GM12878 (cell line): ENCODE measurements around the gene GUCY2D. TPM values are rescaled to one million over a fixed set of nuclear protein-coding genes. Genes with fewer than 3 reads are reported as not detected.

ENCODE experiments used
- ATAC-seq: fragments of 200-7000 bp; cut with Tn5 transposase; 3 replicates; pipeline ENCODE4 v1.9.1; 2020; ENCODE audit warnings: mild to moderate bottlenecking, moderate library complexity
- BruUV-seq: library from RNA; stranded (reverse); fragments of 400-500 nt; replicated peaks from 2 replicates; lab custom pipeline; 2021; lab: Mats Ljungman, UMichigan
- CTCF ChIA-PET: fragments of 300-600 bp; sonication (Branson Sonifier 250); formaldehyde crosslinking; extraction: SDS; loops from one replicate; lab custom pipeline; 2021; ENCODE audit warnings: inconsistent platforms; lab: Yijun Ruan, JAX
- POLR2A ChIA-PET: fragments of 350-600 bp; formaldehyde crosslinking; extraction: SDS; loops from one replicate; lab custom pipeline; 2021; ENCODE audit warnings: inconsistent platforms; lab: Charles Lee
- RAD21 ChIA-PET: fragments of 300-600 bp; sonication (Branson Sonifier 250); formaldehyde crosslinking; loops from one replicate; lab custom pipeline; 2023; ENCODE audit warnings: antibody characterized with exemption; ENCODE audit not compliant: unreplicated experiment; lab: Charles Lee
- SMC1A ChIA-PET: fragments of 300-600 bp; sonication (Branson Sonifier 250); formaldehyde crosslinking; loops from one replicate; lab custom pipeline; 2023; ENCODE audit not compliant: unreplicated experiment, uncharacterized antibody; lab: Charles Lee
- DNase-seq: peaks from one replicate; pipeline ENCODE4 v3.0.0-alpha.2; 2011; ENCODE audit warnings: low read depth, low spot score
- FAIRE-seq: peaks from 3 replicates; lab custom pipeline; 2011; peaks lifted over from hg19 to GRCh38; lab: Jason Lieb, UNC
- H2AFZ ChIP-seq: 2 replicates; pipeline ENCODE4 v1.6.0; 2011; ENCODE audit warnings: low read depth, low read length, control low read depth; ENCODE audit not compliant: control insufficient read depth
- H3K27ac ChIP-seq: 2 replicates; pipeline ENCODE4 v1.5.1; 2011; ENCODE audit warnings: control low read depth; ENCODE audit not compliant: control insufficient read depth, insufficient read depth
- H3K27me3 ChIP-seq, 2 experiments: replicated peaks in 1 of 2; 2 replicates each; pipeline versions ENCODE4 v1.6.0 to v1.6.1; 2011; ENCODE audit warnings: low read length in 1 of 2; ENCODE audit not compliant: control insufficient read depth in 2 of 2, insufficient read depth in 2 of 2
- H3K36me3 ChIP-seq, 2 experiments: 2 replicates each; pipeline ENCODE4 v1.5.1; 2011; ENCODE audit warnings: low read length in 1 of 2; ENCODE audit not compliant: control insufficient read depth in 2 of 2, insufficient read depth in 2 of 2
- H3K4me1 ChIP-seq: 2 replicates; pipeline ENCODE4 v1.6.1; 2011; ENCODE audit warnings: mild to moderate bottlenecking, low read length, moderate library complexity, mixed read lengths; ENCODE audit not compliant: control insufficient read depth, insufficient read depth
- H3K4me2 ChIP-seq: 2 replicates; pipeline ENCODE4 v1.6.0; 2011; ENCODE audit warnings: control low read depth; ENCODE audit not compliant: control insufficient read depth, insufficient read depth
- H3K4me3 ChIP-seq: fragments of 200-600 bp; sonication (generic); 2 replicates; pipeline ENCODE4 v1.5.1; 2016
- H3K79me2 ChIP-seq: 2 replicates; pipeline ENCODE4 v1.6.0; 2011; ENCODE audit warnings: low read length; ENCODE audit not compliant: control insufficient read depth, insufficient read depth
- H3K9ac ChIP-seq: 2 replicates; pipeline ENCODE4 v1.8.0; 2011; ENCODE audit warnings: low read length, control low read depth, mixed read lengths; ENCODE audit not compliant: control insufficient read depth, insufficient read depth
- H3K9me3 ChIP-seq: replicated peaks from 3 replicates; pipeline ENCODE4 v1.5.1; 2011; ENCODE audit warnings: mild to moderate bottlenecking, low read length; ENCODE audit not compliant: control insufficient read depth, insufficient read depth
- H4K20me1 ChIP-seq: 2 replicates; pipeline ENCODE4 v1.6.0; 2011; ENCODE audit not compliant: control insufficient read depth, insufficient read depth
- ATF3 ChIP-seq: IDR thresholded peaks from 2 replicates; pipeline ENCODE4 v1.6.1; 2011; ENCODE audit warnings: low read depth, mild to moderate bottlenecking, low read length, moderate library complexity, borderline replicate concordance; ENCODE audit errors: extremely low read depth
- CREB1 ChIP-seq: IDR thresholded peaks from 2 replicates; pipeline ENCODE4 v1.6.1; 2012; ENCODE audit warnings: low read depth, mild to moderate bottlenecking, inconsistent platforms
- ESRRA ChIP-seq: IDR thresholded peaks from 2 replicates; pipeline ENCODE4 v1.6.1; 2012; ENCODE audit warnings: mild to moderate bottlenecking, low read length, improper control_type of control experiment
- EZH2 ChIP-seq: IDR thresholded peaks from 2 replicates; pipeline ENCODE4 v1.6.1; 2012; ENCODE audit warnings: low read depth, mild to moderate bottlenecking, control low read depth, inconsistent platforms, low read length, borderline replicate concordance; ENCODE audit not compliant: control insufficient read depth
- HDAC2 ChIP-seq: fragments of 200-600 bp; sonication (generic); IDR thresholded peaks from 2 replicates; pipeline ENCODE4 v1.6.1; 2017
- JUNB ChIP-seq: IDR thresholded peaks from 2 replicates; pipeline ENCODE4 v1.6.1; 2016; ENCODE audit warnings: antibody characterized with exemption, mild to moderate bottlenecking
- MAX ChIP-seq: IDR thresholded peaks from 2 replicates; pipeline ENCODE4 v1.6.1; 2012; ENCODE audit warnings: low read depth, low read length, improper control_type of control experiment
- MXI1 ChIP-seq: fragments of 150-350 bp; IDR thresholded peaks from 2 replicates; pipeline ENCODE4 v1.6.1; 2011; ENCODE audit warnings: low read depth, mild to moderate bottlenecking, inconsistent platforms, low read length, improper control_type of control experiment
- SIX5 ChIP-seq: IDR thresholded peaks from 2 replicates; pipeline ENCODE4 v1.6.1; 2011; ENCODE audit warnings: mild to moderate bottlenecking, low read depth, low read length, moderate library complexity; ENCODE audit not compliant: severe bottlenecking
- SMC3 ChIP-seq: IDR thresholded peaks from 2 replicates; pipeline ENCODE4 v1.6.1; 2011; ENCODE audit warnings: low read length, improper control_type of control experiment, borderline replicate concordance
- SREBF2 ChIP-seq: IDR thresholded peaks from 2 replicates; pipeline ENCODE4 v1.6.1; 2012; ENCODE audit warnings: mild to moderate bottlenecking, low read length
- TCF7 ChIP-seq: IDR thresholded peaks from 2 replicates; pipeline ENCODE4 v1.6.1; 2014; ENCODE audit warnings: antibody characterized with exemption, borderline replicate concordance
- ZBTB11 ChIP-seq: fragments of 450-650 bp; formaldehyde crosslinking; IDR thresholded peaks from 2 replicates; pipeline ENCODE4 v1.5.0; 2022; ENCODE audit warnings: mild to moderate bottlenecking, missing genetic modification characterization
- WGBS: methylation state at CpG from one replicate; pipeline ENCODE4 v1.1.6; 2016; ENCODE audit warnings: low lambda C conversion rate; ENCODE audit not compliant: insufficient replicate concordance, insufficient coverage; ENCODE audit errors: missing lambda C conversion rate; 5-methylcytosine and 5-hydroxymethylcytosine counted together
- in situ Hi-C: fragments of 300-500 bp; cut with MboI; formaldehyde crosslinking; loops from 9 replicates; pipeline ENCODE4 v1.14.3; 2018; ENCODE audit warnings: mixed read lengths
- intact Hi-C: fragments of 100-400 bp; cut with micrococcal nuclease; formaldehyde crosslinking; loops from one replicate; pipeline ENCODE4 v1.14.2; 2022; ENCODE audit not compliant: unreplicated experiment
- polyA plus RNA-seq, 11 experiments: library from polyadenylated mRNA; depleted of rRNA in 4 of 11; unstranded in 6 of 11; stranded (reverse) in 5 of 11; fragments of >200 nt; fragmentation: Nextera tagmentation in 4 of 11; fragmentation: Illumina TruSeq in 1 of 11; extraction: Ambion mirVana in 4 of 11; extraction: Trizol in 1 of 11; gene quantifications; 1 replicate in 1 of 11; 2 replicates in 10 of 11; pipeline versions ENCODE4 v1.2.1 to v1.2.3, GENCODE V29; 2011 to 2016; ENCODE audit warnings: inconsistent platforms in 2 of 11, missing spikeins in 2 of 11, low read depth in 1 of 11
- total RNA-seq, 4 experiments: library from RNA; depleted of rRNA in 3 of 4; stranded (reverse); fragments of >200 nt in 3 of 4; fragmentation: Illumina TruSeq in 1 of 4; extraction: Trizol in 1 of 4; gene quantifications; 2 replicates each; pipeline versions ENCODE4 v1.2.1 to v1.2.3, GENCODE V29; 2013 to 2021

Gene GUCY2D
- total and polyA plus RNA-seq, 10 of the 15 experiments (the other 5 are each of a cell fraction or from before 2014, with no cell fraction given) = not detected

- ATAC-seq = no peak
- Histone ChIP-seq H3K4me1 (no peaks in the 10 kb centered on the region), H3K36me3 (no peaks in the 10 kb centered on the region), H3K27me3 (no peaks in the 10 kb centered on the region; a peak in 2 of 4 replicates), H3K4me2 (no peak overlapping the region), H3K79me2 (no peaks in the 10 kb centered on the region), H3K27ac (no peak overlapping the region), H3K9me3 (no peaks in the 10 kb centered on the region), H3K9ac (no peak overlapping the region), H3K4me3 (no peak overlapping the region), H4K20me1 (no peaks in the 10 kb centered on the region), H2AFZ (no peak overlapping the region)
- ChIA-PET RAD21 (no interaction called here), CTCF (interaction anchor here (1.2 to 1.3 kb wide), 2 partner anchors 30 to 62 kb away, joined by 4 read pairs; no protein-coding TSS in a partner anchor), SMC1A (interaction anchor here (1.1 kb wide), 1 partner anchor 99 kb away, joined by 3 read pairs; no protein-coding TSS in a partner anchor), POLR2A (no interaction called here)
- DNase-seq = no peak
- BruUV-seq = no TSS peak
- in situ Hi-C loops (no loop called here), intact Hi-C loops (no loop called here)
- WGBS = 26% methylated on average over 15 of the region's 15 CpGs
- no peak for TF ChIP-seq SIX5
- no peak for TF ChIP-seq MXI1
- FAIRE-seq = no peak
These were observed 9.7 kb downstream of the GUCY2D start for GRCh38 chr17:8012045-8012580.

GRCh38 chr17:8012996-8013640, 10.7 kb downstream of the GUCY2D start:
- ChIA-PET POLR2A (no interaction called here), RAD21 (no interaction called here), SMC1A (no interaction called here), CTCF (interaction anchor here (1.3 kb wide), 1 partner anchor 29 kb away, joined by 4 read pairs; no protein-coding TSS in a partner anchor)
- no peaks in the 10 kb centered on the region for H3K36me3 ChIP-seq
- no peak overlapping the region for H3K4me2 ChIP-seq
- no peak overlapping the region for H3K4me3 ChIP-seq
- intact Hi-C loops = no loop called here
- 44% methylated on average over 17 of the region's 17 CpGs for WGBS
- DNase-seq (no peak), ATAC-seq (peak; percentile 20; the same call in 1 of the 3 replicates), FAIRE-seq (no peak)
- H2AFZ ChIP-seq = no peak overlapping the region
- no peak overlapping the region for H3K9ac ChIP-seq
- peaks cover 0 to 1% of the 10 kb centered on the region in 2 experiments; a peak in 2 of 4 replicates for H3K27me3 ChIP-seq
- no peak overlapping the region for H3K27ac ChIP-seq
- in situ Hi-C loops = no loop called here
- no TSS peak for BruUV-seq
- no peaks in the 10 kb centered on the region for H3K4me1 ChIP-seq
- H3K9me3 ChIP-seq = no peaks in the 10 kb centered on the region
- no peaks in the 10 kb centered on the region for H3K79me2 ChIP-seq
- no peaks in the 10 kb centered on the region for H4K20me1 ChIP-seq
- TF ChIP-seq SMC3 (no peak), TCF7 (no peak), HDAC2 (no peak), EZH2 (no peak), ESRRA (no peak), CREB1 (no peak), SIX5 (no peak), ATF3 (no peak), SREBF2 (no peak), JUNB (no peak), MAX (no peak), ZBTB11 (CRISPR knock-in tag) (no peak)
